Small intestine (tissue), 7 donors: Measurements from ENCODE around the gene YJEFN3. TPM values are rescaled to one million over a fixed set of nuclear protein-coding genes. Genes with fewer than 3 reads are reported as not detected.
A peak's percentile ranks its signal among the peaks of the same experiment; 100 is the strongest.

ENCODE experiments used
- DNase-seq, 2 donors: peaks; one replicate each; pipeline versions ENCODE4 v3.0.0 to v3.0.0-alpha.2; 2013
- FAIRE-seq: peaks from 2 replicates; lab custom pipeline; 2012; peaks lifted over from hg19 to GRCh38; lab: Jason Lieb, UNC
- H3K27ac ChIP-seq, 3 donors: one replicate each; pipeline ENCODE4 v1.5.1; 2013; ENCODE audit warnings: low read length in 2 of 3, mild to moderate bottlenecking in 2 of 3, control low read depth in 1 of 3, inconsistent platforms in 1 of 3, low read depth in 1 of 3, moderate library complexity in 1 of 3
- H3K27me3 ChIP-seq, 3 donors: one replicate each; pipeline ENCODE4 v1.6.1; 2013; ENCODE audit warnings: low read length in 3 of 3, inconsistent platforms in 1 of 3; ENCODE audit not compliant: control insufficient read depth in 3 of 3, insufficient read depth in 3 of 3
- H3K36me3 ChIP-seq, 3 donors: one replicate each; pipeline ENCODE4 v1.6.1; 2013; ENCODE audit warnings: low read length in 3 of 3, inconsistent platforms in 1 of 3, low read depth in 1 of 3, mild to moderate bottlenecking in 1 of 3, moderate library complexity in 1 of 3; ENCODE audit not compliant: control insufficient read depth in 3 of 3, insufficient read depth in 2 of 3
- H3K4me1 ChIP-seq, 3 donors: one replicate each; pipeline ENCODE4 v1.6.1; 2013; ENCODE audit warnings: low read length in 2 of 3, inconsistent platforms in 1 of 3, low read depth in 1 of 3, mild to moderate bottlenecking in 1 of 3, moderate library complexity in 1 of 3; ENCODE audit not compliant: control insufficient read depth in 3 of 3, insufficient read depth in 2 of 3
- H3K4me3 ChIP-seq, 3 donors: one replicate each; pipeline ENCODE4 v1.5.1; 2013; ENCODE audit warnings: low read length in 3 of 3, control low read depth in 1 of 3, inconsistent platforms in 1 of 3, low read depth in 1 of 3, mild to moderate bottlenecking in 1 of 3, moderate library complexity in 1 of 3
- H3K9me3 ChIP-seq, 2 donors: one replicate each; pipeline ENCODE4 v1.6.1; 2013; ENCODE audit warnings: low read depth in 1 of 2, low read length in 1 of 2; ENCODE audit not compliant: control insufficient read depth in 2 of 2, insufficient read depth in 1 of 2
- WGBS, 3 donors: extraction: QIAGEN DNeasy Blood & Tissue Kit; methylation state at CpG; one replicate each; pipeline ENCODE4 v1.1.7; 2013; 5-methylcytosine and 5-hydroxymethylcytosine counted together
- polyA plus RNA-seq, 4 donors: library from polyadenylated mRNA; stranded (reverse) in 3 of 4; unstranded in 1 of 4; fragments of 200-250 nt in 3 of 4; fragments of 120-200 nt in 1 of 4; gene quantifications; one replicate each; pipeline versions ENCODE4 v1.2.1 to v1.2.3, GENCODE V29; 2013
- donor health status: healthy with polysubstance abuse.
- donor health status: control.
- donor health status: control.
- donor health status: Bipolar disorder and iron deficiency.
- donor health status: healthy.

YJEFN3 gene
- polyA plus RNA-seq, 4 donors: 6.7 to 44.1 (median 17.5) TPM

GRCh38 chr19:19567391-19567790 is 38.7 kb downstream of the YJEFN3 start:
- DNase-seq (no peak), FAIRE-seq (no peak)
- Histone ChIP-seq H3K9me3 (no peaks in the 10 kb centered on the region), H3K27me3 (no peaks in the 10 kb centered on the region), H3K4me1 (no peaks in the 10 kb centered on the region), H3K36me3 (peaks cover 0 to 3% (median 0%) of the 10 kb centered on the region in 3 donors), H3K27ac (no peak overlapping the region), H3K4me3 (no peak overlapping the region)
- WGBS, 3 donors: 73 to 86% (median 85%) methylated on average over 3 of the region's 3 CpGs

- peaks cover 0 to 3% (median 0%) of the 10 kb centered on the region in 3 donors for H3K36me3 ChIP-seq
- no peaks in the 10 kb centered on the region for H3K27me3 ChIP-seq
- 89 to 94% (median 92%) methylated on average over 25 of the region's 25 CpGs for WGBS, 3 donors
- no peak overlapping the region for H3K27ac ChIP-seq
- no peak overlapping the region for H3K4me3 ChIP-seq
- FAIRE-seq (no peak), DNase-seq (no peak)
- no peaks in the 10 kb centered on the region for H3K4me1 ChIP-seq
- H3K9me3 ChIP-seq: no peaks in the 10 kb centered on the region
These were observed 40.4 kb downstream of the YJEFN3 start for GRCh38 chr19:19568802-19569756.

GRCh38 chr19:19570571-19570970 is 41.9 kb downstream of the YJEFN3 start:
- FAIRE-seq: no peak
- H3K4me3 ChIP-seq: no peak overlapping the region

DNA sequence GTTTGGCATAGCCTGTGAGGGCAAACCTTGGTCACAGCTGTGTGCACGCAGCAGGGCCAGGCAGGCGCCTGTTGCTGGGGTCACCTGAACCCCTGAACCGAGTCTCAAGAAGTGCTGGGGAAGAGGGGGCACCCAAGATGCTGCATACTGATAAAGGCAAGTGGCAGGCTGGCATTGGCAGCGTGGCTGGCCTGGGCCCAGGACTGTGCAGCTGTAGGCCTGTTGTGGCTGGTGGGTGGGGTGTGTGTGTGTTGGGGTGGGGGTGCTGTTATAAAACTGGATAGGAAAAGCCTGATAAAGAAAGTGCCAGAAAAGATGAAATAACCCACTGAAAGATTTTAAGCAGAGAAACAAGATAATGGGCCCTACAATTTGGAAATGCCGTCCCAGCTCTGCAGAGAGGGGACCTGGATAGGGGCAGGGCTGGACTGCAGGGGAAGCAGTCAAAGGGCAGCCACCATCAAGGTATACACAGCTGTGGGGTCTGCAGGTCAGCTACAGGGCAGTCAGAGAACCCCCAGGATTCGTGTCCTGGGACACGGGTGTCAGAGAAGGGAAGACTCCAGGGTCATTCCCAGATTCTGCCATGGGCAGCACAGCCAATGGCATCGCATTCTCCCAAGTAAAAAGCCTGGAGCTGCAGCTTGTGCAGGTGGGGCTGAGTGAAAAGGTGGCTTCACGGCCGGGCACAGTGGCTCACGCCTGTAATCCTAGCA is 42.5 kb downstream of the YJEFN3 start:
- Histone ChIP-seq H3K27ac (no peak overlapping the region), H3K9me3 (no peaks in the 10 kb centered on the region), H3K4me1 (no peaks in the 10 kb centered on the region), H3K4me3 (no peak overlapping the region), H3K36me3 (peaks cover 0 to 3% (median 0%) of the 10 kb centered on the region in 3 donors), H3K27me3 (no peaks in the 10 kb centered on the region)
- WGBS, 3 donors: 81 to 88% (median 82%) methylated on average over 11 of the region's 11 CpGs
- DNase-seq: no peak
- no peak for FAIRE-seq

More at GRCh38 chr19:19570571-19570970, 41.9 kb downstream of the YJEFN3 start:
- Histone ChIP-seq H3K36me3 (peaks cover 0 to 3% (median 0%) of the 10 kb centered on the region in 3 donors), H3K4me1 (no peaks in the 10 kb centered on the region), H3K9me3 (no peaks in the 10 kb centered on the region), H3K27ac (no peak overlapping the region), H3K27me3 (no peaks in the 10 kb centered on the region)
- no peak for DNase-seq
- 87 to 90% (median 90%) methylated on average over 10 of the region's 10 CpGs for WGBS, 3 donors

GRCh38 chr19:19575411-19575810 is 46.7 kb downstream of the YJEFN3 start:
- WGBS, 3 donors: 53 to 73% (median 69%) methylated on average over 6 of the region's 6 CpGs
- Histone ChIP-seq H3K36me3 (no peaks in the 10 kb centered on the region), H3K9me3 (no peaks in the 10 kb centered on the region), H3K27ac (no peak overlapping the region), H3K4me1 (peaks cover 0 to 2% (median 0%) of the 10 kb centered on the region in 3 donors), H3K27me3 (no peaks in the 10 kb centered on the region), H3K4me3 (no peak overlapping the region)
- no peak for FAIRE-seq
- DNase-seq: no peak

DNA sequence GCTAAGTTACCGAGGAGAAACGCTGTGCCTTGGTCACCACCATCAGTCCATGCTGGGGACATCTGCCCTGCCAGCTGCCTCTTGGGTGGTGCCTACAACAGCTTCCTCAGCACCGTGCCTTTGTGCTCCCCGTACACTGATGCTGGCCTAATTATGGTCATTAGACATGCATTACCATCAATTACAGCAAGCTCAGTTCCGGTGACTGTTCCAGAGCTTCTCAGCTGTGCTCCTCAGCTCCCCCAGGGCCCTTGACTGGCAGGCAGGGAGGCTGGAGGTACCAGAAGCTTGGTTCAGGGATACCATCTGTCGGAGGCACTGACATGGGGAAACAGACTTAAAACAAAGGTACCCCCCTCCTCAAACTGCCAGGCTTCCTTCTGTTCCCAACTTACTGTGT is 49.5 kb downstream of the YJEFN3 start:
- Histone ChIP-seq H3K27ac (no peak overlapping the region), H3K4me1 (peaks cover 0 to 7% (median 4%) of the 10 kb centered on the region in 3 donors), H3K36me3 (no peaks in the 10 kb centered on the region), H3K27me3 (no peaks in the 10 kb centered on the region), H3K4me3 (no peak overlapping the region), H3K9me3 (no peaks in the 10 kb centered on the region)
- FAIRE-seq (no peak), DNase-seq (no peak)
- 87 to 89% (median 88%) methylated on average over 6 of the region's 6 CpGs for WGBS, 3 donors

DNA sequence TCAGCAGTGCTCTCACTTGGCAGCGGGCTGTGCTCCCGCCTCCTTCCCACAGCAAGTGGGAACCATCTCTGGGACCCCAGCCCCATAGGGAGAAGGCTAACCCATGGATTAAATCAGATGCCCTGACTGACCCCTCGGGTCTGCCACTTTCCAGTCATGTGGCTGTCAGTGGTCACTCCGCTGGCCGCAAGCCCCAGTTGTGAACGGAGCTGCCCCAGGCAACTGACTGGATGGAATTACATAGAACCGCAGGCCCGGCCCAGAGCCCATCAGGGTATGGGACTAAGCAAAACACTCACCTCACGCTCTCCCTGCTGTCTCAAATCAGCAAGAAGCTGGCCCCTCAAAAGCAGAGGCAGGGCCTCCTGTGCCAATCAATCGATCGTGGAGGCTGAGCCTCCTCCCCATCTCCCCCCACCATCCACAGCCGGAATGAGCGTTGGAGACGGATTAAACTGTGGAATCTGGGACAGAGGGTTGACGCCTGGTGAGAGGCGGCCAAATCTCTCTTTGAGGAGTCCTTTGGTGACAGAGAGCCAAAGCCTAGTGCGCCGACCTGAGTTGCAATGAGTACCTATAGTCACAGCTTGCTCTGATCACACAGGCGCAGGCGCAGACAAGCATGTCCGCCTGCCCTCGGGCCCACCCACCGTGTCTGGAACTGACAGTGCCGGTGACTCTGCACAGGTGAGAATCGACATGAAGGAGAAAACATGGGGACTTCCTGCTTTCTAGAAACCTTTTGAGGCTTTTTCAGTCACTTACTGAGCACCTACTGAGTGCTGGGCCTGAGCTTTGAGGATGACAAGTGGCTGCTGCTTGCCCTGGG is 51.0 kb downstream of the YJEFN3 start:
- H3K27ac ChIP-seq: peak overlapping the region in 2 of 3 donors; percentile 42 to 61
- no peak overlapping the region for H3K4me3 ChIP-seq
- H3K9me3 ChIP-seq: no peaks in the 10 kb centered on the region
- DNase-seq: no peak
- no peaks in the 10 kb centered on the region for H3K27me3 ChIP-seq
- no peaks in the 10 kb centered on the region for H3K36me3 ChIP-seq
- 80 to 87% (median 84%) methylated on average over 25 of the region's 25 CpGs for WGBS, 3 donors
- peaks cover 0 to 7% (median 4%) of the 10 kb centered on the region in 3 donors for H3K4me1 ChIP-seq
- FAIRE-seq: no peak

DNA sequence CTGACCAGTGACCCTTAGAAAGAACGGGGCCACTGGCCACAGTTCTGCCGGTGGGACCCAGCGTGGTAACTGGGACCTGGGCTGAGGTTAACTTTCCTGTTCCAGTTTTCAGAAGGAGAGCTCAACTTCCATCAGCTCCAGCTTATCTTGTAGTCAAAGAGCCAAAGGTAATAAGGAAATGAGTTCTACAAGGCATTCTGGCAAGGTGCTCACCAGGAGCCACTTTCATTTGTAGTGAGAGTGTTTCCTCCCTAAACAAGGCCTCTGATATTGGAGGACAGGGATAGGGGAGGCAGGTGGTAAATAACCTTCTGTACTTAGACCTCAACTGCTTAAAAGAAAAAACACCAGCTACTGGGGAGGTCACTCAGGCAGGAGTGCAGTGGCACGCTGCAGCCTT is 51.7 kb downstream of the YJEFN3 start:
- 9 to 63% (median 63%) methylated on average over 4 of the region's 4 CpGs for WGBS, 3 donors

More for the DNA sequence above, 51.7 kb downstream of the YJEFN3 start:
- DNase-seq: peak; percentile 49 to 88
- FAIRE-seq: no peak
- Histone ChIP-seq H3K27me3 (no peaks in the 10 kb centered on the region), H3K4me3 (no peak overlapping the region), H3K4me1 (peaks cover 0 to 7% (median 4%) of the 10 kb centered on the region in 3 donors), H3K36me3 (no peaks in the 10 kb centered on the region), H3K27ac (peak overlapping the region in 2 of 3 donors; percentile 42 to 61), H3K9me3 (no peaks in the 10 kb centered on the region)
